Stimulated activated CD4-positive, alpha-beta T cell treated with anti-CD3 and anti-CD28 coated beads, TNF-alpha, amount 100 ng/mL, for 48 hours (primary cell): Measurements from ENCODE around the gene MATCAP1.

Source experiments
- DNase-seq, 3 donors: peaks; one replicate each; pipeline ENCODE4 v3.0.0-alpha.2; 2020; ENCODE audit warnings: low read depth in 3 of 3

Gene MATCAP1

GRCh38 chr16:67137605-67138004 is 46.2 kb downstream of the MATCAP1 start:
- no peak for DNase-seq

GRCh38 chr16:67129422-67129821 is 54.3 kb downstream of the MATCAP1 start:
- DNase-seq, result no peak

- DNase-seq, result no peak
Observed at GRCh38 chr16:67128887-67129286, 54.9 kb downstream of the MATCAP1 start.

- DNase-seq, result no peak
Observed at GRCh38 chr16:67128417-67128816, 55.3 kb downstream of the MATCAP1 start.
